WTC11 (cell line): ENCODE measurements around the gene RNF4.

Source experiments
- ESRRA ChIP-seq: sonication (generic); formaldehyde crosslinking; IDR thresholded peaks from 2 replicates; pipeline ENCODE4 v1.8.1; 2022; ENCODE audit warnings: mild to moderate bottlenecking, missing genetic modification reagents, borderline replicate concordance
- ETV6 ChIP-seq: sonication (generic); formaldehyde crosslinking; IDR thresholded peaks from 2 replicates; pipeline ENCODE4 v1.8.1; 2022; ENCODE audit warnings: mild to moderate bottlenecking, missing genetic modification reagents
- GRHL2 ChIP-seq: fragments of 250-450 bp; sonication (Bioruptor Pico); IDR thresholded peaks from 2 replicates; pipeline ENCODE4 v1.8.0; 2022; ENCODE audit warnings: mild to moderate bottlenecking, moderate library complexity; ENCODE audit not compliant: insufficient replicate concordance, severe bottlenecking
- PRRX2 ChIP-seq: fragments of 250-450 bp; sonication (Bioruptor Pico); IDR thresholded peaks from 2 replicates; pipeline ENCODE4 v1.8.0; 2021; ENCODE audit warnings: mild to moderate bottlenecking
- TCF7 ChIP-seq: sonication (generic); formaldehyde crosslinking; IDR thresholded peaks from 2 replicates; pipeline ENCODE4 v1.8.0; 2022; ENCODE audit warnings: mild to moderate bottlenecking, low read depth, missing genetic modification reagents, moderate library complexity
- TF ChIP-seq, protein P1 (sequence below): fragments of 200-600 bp; IDR thresholded peaks from 2 replicates; pipeline ENCODE4 v1.8.0; 2022; ENCODE audit warnings: antibody characterized with exemption
- TF ChIP-seq, protein P2 (sequence below): fragments of 250-450 bp; sonication (Bioruptor Pico); IDR thresholded peaks from 2 replicates; pipeline ENCODE4 v2.1.2; 2022; ENCODE audit warnings: mild to moderate bottlenecking, moderate library complexity
- TF ChIP-seq, protein P3 (sequence below): sonication (generic); formaldehyde crosslinking; IDR thresholded peaks from 2 replicates; pipeline ENCODE4 v1.8.1; 2023; ENCODE audit warnings: mild to moderate bottlenecking, missing genetic modification reagents
- TF ChIP-seq, protein P4 (sequence below): sonication (generic); formaldehyde crosslinking; IDR thresholded peaks from 2 replicates; pipeline ENCODE4 v1.8.0; 2022; ENCODE audit warnings: mild to moderate bottlenecking, missing genetic modification reagents
- TF ChIP-seq, protein P5 (sequence below): fragments of 250-450 bp; sonication (Bioruptor Pico); IDR thresholded peaks from 2 replicates; pipeline ENCODE4 v1.9.0; 2021; ENCODE audit warnings: mild to moderate bottlenecking
- TF ChIP-seq, protein P6 (sequence below): sonication (generic); formaldehyde crosslinking; IDR thresholded peaks from 2 replicates; pipeline ENCODE4 v1.8.0; 2022; ENCODE audit warnings: mild to moderate bottlenecking, missing genetic modification reagents
- TF ChIP-seq, protein P7 (sequence below): sonication (generic); formaldehyde crosslinking; IDR thresholded peaks from 2 replicates; pipeline ENCODE4 v1.8.1; 2022; ENCODE audit warnings: low read depth, missing genetic modification reagents, borderline replicate concordance

DNA sequence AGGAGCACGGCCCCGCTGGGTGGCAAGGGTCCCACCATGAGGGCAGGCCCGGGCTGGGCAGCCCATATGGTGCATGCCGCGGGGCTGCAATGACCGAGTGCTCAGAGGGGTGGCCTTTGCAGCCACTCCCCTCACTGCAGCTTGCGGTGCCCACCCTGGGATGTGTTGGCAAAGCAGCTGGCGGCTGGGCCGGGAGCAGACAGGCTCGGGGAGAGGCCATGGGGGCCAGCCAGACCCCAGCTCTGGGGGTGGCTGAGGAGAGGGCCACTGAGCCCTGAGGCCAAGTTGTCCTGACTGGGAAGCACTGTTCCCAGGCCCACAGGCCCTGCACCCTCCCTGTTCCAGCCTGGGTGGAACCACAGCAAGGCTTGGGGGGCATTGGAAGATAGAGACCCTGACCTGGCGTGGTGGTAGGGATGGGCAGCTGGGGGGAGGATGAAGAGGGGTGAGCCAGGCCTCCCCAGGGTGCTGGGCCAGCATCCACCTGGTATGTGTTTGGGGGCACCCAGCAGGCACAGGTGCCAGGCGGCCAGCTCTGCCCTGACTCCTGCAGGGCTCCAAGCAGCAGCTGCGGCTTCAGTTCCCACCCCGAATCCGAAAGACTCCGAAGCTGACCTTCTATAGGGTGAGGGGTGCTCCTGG is 18.4 kb upstream of the RNF4 start:
- TF ChIP-seq, protein P1, sequence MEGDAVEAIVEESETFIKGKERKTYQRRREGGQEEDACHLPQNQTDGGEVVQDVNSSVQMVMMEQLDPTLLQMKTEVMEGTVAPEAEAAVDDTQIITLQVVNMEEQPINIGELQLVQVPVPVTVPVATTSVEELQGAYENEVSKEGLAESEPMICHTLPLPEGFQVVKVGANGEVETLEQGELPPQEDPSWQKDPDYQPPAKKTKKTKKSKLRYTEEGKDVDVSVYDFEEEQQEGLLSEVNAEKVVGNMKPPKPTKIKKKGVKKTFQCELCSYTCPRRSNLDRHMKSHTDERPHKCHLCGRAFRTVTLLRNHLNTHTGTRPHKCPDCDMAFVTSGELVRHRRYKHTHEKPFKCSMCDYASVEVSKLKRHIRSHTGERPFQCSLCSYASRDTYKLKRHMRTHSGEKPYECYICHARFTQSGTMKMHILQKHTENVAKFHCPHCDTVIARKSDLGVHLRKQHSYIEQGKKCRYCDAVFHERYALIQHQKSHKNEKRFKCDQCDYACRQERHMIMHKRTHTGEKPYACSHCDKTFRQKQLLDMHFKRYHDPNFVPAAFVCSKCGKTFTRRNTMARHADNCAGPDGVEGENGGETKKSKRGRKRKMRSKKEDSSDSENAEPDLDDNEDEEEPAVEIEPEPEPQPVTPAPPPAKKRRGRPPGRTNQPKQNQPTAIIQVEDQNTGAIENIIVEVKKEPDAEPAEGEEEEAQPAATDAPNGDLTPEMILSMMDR = no peak
- TF ChIP-seq ESRRA (no peak), TCF7 (CRISPR knock-in tag) (no peak), ETV6 (no peak), GRHL2 (CRISPR knock-in tag) (no peak), PRRX2 (no peak)
- TF ChIP-seq, protein P2, sequence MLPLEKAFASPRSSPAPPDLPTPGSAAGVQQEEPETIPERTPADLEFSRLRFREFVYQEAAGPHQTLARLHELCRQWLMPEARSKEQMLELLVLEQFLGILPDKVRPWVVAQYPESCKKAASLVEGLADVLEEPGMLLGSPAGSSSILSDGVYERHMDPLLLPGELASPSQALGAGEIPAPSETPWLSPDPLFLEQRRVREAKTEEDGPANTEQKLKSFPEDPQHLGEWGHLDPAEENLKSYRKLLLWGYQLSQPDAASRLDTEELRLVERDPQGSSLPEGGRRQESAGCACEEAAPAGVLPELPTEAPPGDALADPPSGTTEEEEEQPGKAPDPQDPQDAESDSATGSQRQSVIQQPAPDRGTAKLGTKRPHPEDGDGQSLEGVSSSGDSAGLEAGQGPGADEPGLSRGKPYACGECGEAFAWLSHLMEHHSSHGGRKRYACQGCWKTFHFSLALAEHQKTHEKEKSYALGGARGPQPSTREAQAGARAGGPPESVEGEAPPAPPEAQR (CRISPR knock-in tag) = no peak
- TF ChIP-seq, protein P3, sequence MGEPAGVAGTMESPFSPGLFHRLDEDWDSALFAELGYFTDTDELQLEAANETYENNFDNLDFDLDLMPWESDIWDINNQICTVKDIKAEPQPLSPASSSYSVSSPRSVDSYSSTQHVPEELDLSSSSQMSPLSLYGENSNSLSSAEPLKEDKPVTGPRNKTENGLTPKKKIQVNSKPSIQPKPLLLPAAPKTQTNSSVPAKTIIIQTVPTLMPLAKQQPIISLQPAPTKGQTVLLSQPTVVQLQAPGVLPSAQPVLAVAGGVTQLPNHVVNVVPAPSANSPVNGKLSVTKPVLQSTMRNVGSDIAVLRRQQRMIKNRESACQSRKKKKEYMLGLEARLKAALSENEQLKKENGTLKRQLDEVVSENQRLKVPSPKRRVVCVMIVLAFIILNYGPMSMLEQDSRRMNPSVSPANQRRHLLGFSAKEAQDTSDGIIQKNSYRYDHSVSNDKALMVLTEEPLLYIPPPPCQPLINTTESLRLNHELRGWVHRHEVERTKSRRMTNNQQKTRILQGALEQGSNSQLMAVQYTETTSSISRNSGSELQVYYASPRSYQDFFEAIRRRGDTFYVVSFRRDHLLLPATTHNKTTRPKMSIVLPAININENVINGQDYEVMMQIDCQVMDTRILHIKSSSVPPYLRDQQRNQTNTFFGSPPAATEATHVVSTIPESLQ (CRISPR knock-in tag) = no peak
- TF ChIP-seq, protein P4, sequence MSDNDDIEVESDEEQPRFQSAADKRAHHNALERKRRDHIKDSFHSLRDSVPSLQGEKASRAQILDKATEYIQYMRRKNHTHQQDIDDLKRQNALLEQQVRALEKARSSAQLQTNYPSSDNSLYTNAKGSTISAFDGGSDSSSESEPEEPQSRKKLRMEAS (CRISPR knock-in tag) = no peak
- TF ChIP-seq, protein P5, sequence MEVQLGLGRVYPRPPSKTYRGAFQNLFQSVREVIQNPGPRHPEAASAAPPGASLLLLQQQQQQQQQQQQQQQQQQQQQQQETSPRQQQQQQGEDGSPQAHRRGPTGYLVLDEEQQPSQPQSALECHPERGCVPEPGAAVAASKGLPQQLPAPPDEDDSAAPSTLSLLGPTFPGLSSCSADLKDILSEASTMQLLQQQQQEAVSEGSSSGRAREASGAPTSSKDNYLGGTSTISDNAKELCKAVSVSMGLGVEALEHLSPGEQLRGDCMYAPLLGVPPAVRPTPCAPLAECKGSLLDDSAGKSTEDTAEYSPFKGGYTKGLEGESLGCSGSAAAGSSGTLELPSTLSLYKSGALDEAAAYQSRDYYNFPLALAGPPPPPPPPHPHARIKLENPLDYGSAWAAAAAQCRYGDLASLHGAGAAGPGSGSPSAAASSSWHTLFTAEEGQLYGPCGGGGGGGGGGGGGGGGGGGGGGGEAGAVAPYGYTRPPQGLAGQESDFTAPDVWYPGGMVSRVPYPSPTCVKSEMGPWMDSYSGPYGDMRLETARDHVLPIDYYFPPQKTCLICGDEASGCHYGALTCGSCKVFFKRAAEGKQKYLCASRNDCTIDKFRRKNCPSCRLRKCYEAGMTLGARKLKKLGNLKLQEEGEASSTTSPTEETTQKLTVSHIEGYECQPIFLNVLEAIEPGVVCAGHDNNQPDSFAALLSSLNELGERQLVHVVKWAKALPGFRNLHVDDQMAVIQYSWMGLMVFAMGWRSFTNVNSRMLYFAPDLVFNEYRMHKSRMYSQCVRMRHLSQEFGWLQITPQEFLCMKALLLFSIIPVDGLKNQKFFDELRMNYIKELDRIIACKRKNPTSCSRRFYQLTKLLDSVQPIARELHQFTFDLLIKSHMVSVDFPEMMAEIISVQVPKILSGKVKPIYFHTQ = no peak
- TF ChIP-seq, protein P6, sequence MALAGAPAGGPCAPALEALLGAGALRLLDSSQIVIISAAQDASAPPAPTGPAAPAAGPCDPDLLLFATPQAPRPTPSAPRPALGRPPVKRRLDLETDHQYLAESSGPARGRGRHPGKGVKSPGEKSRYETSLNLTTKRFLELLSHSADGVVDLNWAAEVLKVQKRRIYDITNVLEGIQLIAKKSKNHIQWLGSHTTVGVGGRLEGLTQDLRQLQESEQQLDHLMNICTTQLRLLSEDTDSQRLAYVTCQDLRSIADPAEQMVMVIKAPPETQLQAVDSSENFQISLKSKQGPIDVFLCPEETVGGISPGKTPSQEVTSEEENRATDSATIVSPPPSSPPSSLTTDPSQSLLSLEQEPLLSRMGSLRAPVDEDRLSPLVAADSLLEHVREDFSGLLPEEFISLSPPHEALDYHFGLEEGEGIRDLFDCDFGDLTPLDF (CRISPR knock-in tag) = no peak
- TF ChIP-seq, protein P7, sequence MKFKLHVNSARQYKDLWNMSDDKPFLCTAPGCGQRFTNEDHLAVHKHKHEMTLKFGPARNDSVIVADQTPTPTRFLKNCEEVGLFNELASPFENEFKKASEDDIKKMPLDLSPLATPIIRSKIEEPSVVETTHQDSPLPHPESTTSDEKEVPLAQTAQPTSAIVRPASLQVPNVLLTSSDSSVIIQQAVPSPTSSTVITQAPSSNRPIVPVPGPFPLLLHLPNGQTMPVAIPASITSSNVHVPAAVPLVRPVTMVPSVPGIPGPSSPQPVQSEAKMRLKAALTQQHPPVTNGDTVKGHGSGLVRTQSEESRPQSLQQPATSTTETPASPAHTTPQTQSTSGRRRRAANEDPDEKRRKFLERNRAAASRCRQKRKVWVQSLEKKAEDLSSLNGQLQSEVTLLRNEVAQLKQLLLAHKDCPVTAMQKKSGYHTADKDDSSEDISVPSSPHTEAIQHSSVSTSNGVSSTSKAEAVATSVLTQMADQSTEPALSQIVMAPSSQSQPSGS = no peak
